ENCODE data around the gene CLBA1.

Gene CLBA1

GRCh38 chr14:104968153-104968527 lies 17.4 kb upstream of the CLBA1 start:
- DNase-seq (ENCODE audit: insufficient read length, low spot score) = no peak
- FAIRE-seq = no peak

GRCh38 chr14:104968541-104969401 lies 16.8 kb upstream of the CLBA1 start:
- DNase-seq (ENCODE audit: insufficient read length, low spot score) (no peak), FAIRE-seq (no peak)

GRCh38 chr14:104969741-104970230 lies 15.8 kb upstream of the CLBA1 start:
- DNase-seq (ENCODE audit: insufficient read length, low spot score) (no peak), FAIRE-seq (no peak)

- DNase-seq (ENCODE audit: insufficient read length, low spot score) (no peak), FAIRE-seq (no peak)
Observed at GRCh38 chr14:104970231-104971068, 15.1 kb upstream of the CLBA1 start.

DNA sequence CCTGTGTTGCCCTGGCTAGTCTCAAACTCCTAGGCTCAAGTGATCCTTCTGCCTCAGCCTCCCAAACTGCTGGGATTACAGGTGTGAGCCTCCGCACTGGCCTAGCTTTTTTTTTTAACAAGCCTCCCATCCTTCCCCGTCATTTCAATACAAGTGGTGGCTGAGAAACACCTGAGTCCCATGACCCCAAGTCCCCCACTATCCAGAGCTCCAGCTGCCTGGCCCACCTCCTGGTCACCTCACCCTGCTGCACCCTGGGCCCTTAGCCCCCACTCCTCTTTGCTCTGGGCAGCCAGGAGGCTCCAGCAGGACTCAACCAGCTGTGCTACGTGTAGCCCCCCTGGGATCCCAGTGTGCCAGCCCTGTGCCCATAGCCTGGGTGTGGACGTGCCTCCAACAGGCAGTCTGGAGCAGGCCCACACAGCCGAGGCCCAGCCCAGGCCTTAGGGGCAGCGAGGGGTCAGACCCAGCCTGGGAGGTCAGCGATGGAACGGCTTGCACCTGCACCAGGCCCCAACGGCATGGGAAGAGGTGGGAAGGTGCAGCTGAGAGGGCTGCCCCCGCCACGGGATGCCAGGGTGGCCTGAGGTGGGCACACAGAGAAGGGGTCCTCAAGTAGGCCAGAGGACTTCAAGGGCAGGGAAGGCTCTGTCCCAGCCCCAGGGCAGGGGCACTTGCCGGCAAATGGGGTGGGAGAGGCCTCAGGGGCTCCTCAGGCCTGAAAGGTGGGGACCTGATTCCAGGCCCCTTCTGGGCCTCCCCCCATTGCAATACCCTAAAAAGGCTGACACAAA lies 13.9 kb upstream of the CLBA1 start:
- no peak for FAIRE-seq
- no peak for DNase-seq (ENCODE audit: insufficient read length, low spot score)

DNA sequence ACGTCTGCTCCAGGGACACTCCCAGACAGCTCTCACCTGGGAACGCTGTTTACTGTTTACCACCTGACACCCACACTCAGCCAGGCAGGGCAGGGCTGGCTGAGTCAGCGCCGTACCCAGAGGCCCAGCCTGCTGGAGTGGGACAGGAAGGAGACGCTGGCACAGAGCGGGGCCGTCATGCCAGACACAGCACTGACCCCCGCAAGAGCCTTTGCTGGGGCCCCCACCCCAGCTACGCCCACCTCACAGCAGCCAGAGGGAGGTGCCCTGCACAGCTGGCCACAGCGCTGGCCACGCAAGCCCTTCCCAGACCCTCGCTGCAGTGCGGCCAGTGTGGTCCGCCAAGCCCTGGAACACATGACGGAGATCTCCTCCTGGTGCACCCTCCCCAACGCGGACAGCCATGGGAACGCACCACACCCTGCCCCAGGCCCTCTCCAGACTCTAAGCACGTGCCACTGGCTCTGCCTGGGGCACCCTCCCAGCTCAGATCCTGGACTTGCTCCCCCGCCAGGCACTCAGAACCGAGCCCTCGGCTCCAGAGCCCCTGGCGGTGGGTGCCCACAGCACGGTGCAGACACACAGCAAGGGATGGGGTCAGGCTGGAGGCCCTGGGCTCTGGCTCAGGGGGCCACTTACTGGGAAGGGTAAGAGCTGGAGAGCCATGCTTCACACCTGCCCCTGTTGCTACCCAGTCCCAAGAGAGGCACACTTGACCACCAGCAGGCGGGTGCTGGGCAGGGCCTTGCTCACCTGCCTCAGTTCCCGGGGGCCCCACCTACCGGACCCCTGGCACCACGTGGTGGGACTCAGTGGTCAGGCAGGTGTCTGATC lies 13.1 kb upstream of the CLBA1 start:
- FAIRE-seq = no peak
- DNase-seq (ENCODE audit: insufficient read length, low spot score) = no peak

- DNase-seq (ENCODE audit: insufficient read length, low spot score) (no peak), FAIRE-seq (no peak)
Observed at GRCh38 chr14:104973135-104973384, 12.5 kb upstream of the CLBA1 start.

- no peak for DNase-seq (ENCODE audit: insufficient read length, low spot score)
- FAIRE-seq = no peak
Observed at GRCh38 chr14:104973385-104974145, 12.0 kb upstream of the CLBA1 start.

DNA sequence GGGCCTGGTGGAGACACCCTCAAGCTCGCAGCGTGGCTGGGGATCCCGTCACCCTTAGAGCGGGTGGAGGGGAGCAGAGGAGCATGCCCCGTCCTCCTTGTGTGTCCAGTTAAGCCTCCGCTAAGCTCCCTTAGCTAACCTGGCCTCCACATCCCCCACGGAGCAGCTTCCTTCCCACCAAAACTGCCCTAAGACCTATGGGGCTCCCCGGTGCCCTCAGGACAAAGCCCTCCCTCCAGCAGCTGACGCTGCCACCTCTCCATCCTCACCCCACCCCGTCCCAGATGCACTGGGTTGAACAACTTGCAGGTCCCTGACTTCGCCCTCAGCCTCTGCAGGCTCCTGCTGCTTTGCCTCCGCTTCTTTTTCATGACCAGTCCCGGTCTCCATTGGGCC lies 11.4 kb upstream of the CLBA1 start:
- DNase-seq (ENCODE audit: insufficient read length, low spot score) (no peak), FAIRE-seq (no peak)

DNA sequence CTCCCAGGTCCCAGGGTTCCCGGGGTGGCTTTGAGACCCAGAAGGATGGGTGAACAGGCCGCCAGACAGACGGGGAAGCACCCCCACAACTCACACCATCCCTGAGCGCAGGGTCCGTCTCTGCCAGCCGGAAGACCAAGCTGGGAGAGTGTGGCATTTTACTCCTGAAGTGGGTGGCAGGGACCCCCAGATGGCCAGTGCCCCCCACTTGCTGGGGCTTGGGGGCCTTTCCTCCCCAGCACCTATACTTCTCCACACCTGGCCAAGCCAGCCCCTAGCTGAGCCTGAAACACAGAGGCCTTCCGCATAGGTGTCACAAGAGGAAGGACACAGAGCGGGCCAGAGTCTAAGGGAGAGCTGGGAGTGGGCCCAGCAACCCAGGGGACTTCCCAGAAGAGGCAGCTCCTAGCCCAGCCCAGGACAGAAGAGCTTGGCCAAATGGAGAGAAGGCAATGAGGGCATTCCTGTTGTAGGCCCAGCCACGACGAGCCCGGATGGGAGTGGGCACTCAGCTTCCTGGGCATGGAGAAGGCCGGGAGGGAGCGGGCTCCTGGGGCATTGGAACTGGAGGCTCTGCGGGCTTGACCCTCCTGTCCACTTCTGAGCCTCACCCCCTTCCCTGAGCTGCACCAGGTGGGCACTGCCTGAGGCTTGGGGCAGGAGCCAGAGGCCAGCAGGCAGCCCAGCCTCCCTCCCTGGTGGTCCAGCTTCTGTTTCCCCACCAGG lies 10.8 kb upstream of the CLBA1 start:
- DNase-seq (ENCODE audit: insufficient read length, low spot score) = no peak
- no peak for FAIRE-seq

GRCh38 chr14:104975481-104976197 lies 9.9 kb upstream of the CLBA1 start:
- FAIRE-seq (no peak), DNase-seq (ENCODE audit: insufficient read length, low spot score) (no peak)

GRCh38 chr14:104976198-104977007 lies 9.2 kb upstream of the CLBA1 start:
- peak; percentile 58 for FAIRE-seq
- DNase-seq (ENCODE audit: insufficient read length, low spot score) = peak; percentile 93

- FAIRE-seq = no peak
- no peak for DNase-seq (ENCODE audit: insufficient read length, low spot score)
Observed at GRCh38 chr14:104977008-104977680, 8.4 kb upstream of the CLBA1 start.

DNA sequence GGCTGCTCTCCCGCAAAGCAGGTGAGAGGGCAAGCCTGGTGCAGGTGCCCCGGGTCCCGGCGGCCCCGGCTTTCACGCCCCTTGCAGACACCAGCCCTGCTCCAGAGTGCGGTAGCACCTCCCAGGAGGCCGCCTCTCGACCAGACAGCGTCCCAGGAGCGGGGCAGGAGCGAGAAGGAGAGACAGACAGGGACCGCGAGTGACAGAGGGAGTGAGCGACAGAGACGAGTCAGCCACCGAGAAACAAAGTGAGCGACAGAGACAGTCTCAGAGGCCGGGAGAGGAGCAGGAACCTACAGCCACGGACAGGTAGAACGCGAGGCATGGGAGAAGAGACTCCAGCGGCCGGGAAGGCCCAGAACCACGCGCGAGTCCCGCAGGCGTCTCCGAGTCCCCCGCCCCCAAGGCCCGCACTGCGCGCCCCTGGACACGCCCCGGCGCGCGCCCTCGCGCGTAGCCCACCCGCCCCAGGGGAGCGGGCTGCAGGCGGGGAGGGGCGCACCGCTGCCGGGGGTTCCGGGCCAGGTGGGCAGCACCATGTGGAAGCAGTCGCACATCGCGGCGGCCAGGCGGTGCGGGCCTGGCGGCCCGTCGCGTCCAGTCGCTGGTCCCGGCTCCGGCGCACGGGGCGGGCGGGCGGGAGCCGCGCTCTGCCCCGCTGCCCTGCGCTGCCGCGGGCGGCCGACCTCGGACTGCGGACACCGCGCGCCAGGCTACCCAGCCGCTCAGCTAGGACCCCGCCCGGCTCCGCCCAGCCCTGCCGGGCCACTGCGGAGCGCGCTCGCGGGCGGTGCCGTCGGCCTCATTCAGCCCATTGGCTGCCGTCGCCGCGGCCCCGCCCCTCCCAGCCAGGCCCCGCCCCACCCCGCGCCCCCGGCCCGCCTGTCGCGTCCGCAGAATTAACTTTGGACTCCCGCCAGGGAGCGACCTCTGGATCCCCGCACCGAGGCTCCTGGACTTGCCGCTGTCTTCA lies 7.6 kb upstream of the CLBA1 start, which contains the start of gene AHNAK2:
AHNAK2 (minus strand) TSS at position 694 of the 973 bp plus-strand sequence; CDS start at position 557, 137 bp downstream.
- FAIRE-seq = no peak
- no peak for DNase-seq (ENCODE audit: insufficient read length, low spot score)

Data from GM19239 (cell line).